Glutamatergic neuron (in vitro differentiated cells): ENCODE measurements around the gene RILP. TPM values are rescaled to one million over a fixed set of nuclear protein-coding genes. Genes with fewer than 3 reads are reported as not detected.
A peak's percentile ranks its signal among the peaks of the same experiment; 100 is the strongest.

Experiments used
- DNase-seq: peaks from one replicate; pipeline ENCODE4 v3.0.0; 2022
- H3K27ac Mint-ChIP-seq: one replicate; pipeline ENCODE4 v1.8.0; 2020; ENCODE audit warnings: mild to moderate bottlenecking, mixed read lengths, inconsistent platforms; ENCODE audit not compliant: unreplicated experiment
- H3K27me3 Mint-ChIP-seq: one replicate; pipeline ENCODE4 v1.8.0; 2020; ENCODE audit warnings: mild to moderate bottlenecking, moderate library complexity, mixed read lengths, inconsistent platforms; ENCODE audit not compliant: unreplicated experiment
- H3K36me3 Mint-ChIP-seq: one replicate; pipeline ENCODE4 v1.8.0; 2020; ENCODE audit warnings: mild to moderate bottlenecking, mixed read lengths, inconsistent platforms; ENCODE audit not compliant: unreplicated experiment
- H3K4me1 Mint-ChIP-seq: one replicate; pipeline ENCODE4 v1.8.0; 2020; ENCODE audit warnings: mild to moderate bottlenecking, low read depth, mixed read lengths, inconsistent platforms; ENCODE audit not compliant: unreplicated experiment
- H3K4me3 Mint-ChIP-seq: one replicate; pipeline ENCODE4 v1.8.0; 2020; ENCODE audit warnings: mild to moderate bottlenecking, mixed read lengths, inconsistent platforms; ENCODE audit not compliant: unreplicated experiment
- H3K9me3 Mint-ChIP-seq: one replicate; pipeline ENCODE4 v1.8.0; 2020; ENCODE audit warnings: mild to moderate bottlenecking, moderate library complexity, mixed read lengths, inconsistent platforms; ENCODE audit not compliant: unreplicated experiment
- long read RNA-seq: library from polyadenylated mRNA; unstranded; transcript quantifications from one replicate; pipeline ENCODE4 v2.0.0, GENCODE V29; 2020; ENCODE audit not compliant: unreplicated experiment
- total RNA-seq: library from RNA; stranded (reverse); fragmentation: NEBNext Ultra II Directional; extraction: Animal tissue kit (Norgen Biotek cat#: 25700); gene quantifications from one replicate; pipeline ENCODE4 v1.2.1, GENCODE V29; 2021; ENCODE audit not compliant: unreplicated experiment
- TF ChIP-seq, protein P1 (sequence below): fragments of 200-600 bp; sonication (generic); IDR thresholded peaks from one replicate; pipeline ENCODE4 v1.5.0; 2021; ENCODE audit not compliant: partially characterized antibody, unreplicated experiment

Gene RILP, protein sequence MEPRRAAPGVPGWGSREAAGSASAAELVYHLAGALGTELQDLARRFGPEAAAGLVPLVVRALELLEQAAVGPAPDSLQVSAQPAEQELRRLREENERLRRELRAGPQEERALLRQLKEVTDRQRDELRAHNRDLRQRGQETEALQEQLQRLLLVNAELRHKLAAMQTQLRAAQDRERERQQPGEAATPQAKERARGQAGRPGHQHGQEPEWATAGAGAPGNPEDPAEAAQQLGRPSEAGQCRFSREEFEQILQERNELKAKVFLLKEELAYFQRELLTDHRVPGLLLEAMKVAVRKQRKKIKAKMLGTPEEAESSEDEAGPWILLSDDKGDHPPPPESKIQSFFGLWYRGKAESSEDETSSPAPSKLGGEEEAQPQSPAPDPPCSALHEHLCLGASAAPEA
- 4.2 TPM for total RNA-seq
- long read RNA-seq, partial matches to known transcripts, result 5 of 6 reads
- long read RNA-seq, other reads (novel, unspliced or antisense), result 1 of 6 reads

DNA sequence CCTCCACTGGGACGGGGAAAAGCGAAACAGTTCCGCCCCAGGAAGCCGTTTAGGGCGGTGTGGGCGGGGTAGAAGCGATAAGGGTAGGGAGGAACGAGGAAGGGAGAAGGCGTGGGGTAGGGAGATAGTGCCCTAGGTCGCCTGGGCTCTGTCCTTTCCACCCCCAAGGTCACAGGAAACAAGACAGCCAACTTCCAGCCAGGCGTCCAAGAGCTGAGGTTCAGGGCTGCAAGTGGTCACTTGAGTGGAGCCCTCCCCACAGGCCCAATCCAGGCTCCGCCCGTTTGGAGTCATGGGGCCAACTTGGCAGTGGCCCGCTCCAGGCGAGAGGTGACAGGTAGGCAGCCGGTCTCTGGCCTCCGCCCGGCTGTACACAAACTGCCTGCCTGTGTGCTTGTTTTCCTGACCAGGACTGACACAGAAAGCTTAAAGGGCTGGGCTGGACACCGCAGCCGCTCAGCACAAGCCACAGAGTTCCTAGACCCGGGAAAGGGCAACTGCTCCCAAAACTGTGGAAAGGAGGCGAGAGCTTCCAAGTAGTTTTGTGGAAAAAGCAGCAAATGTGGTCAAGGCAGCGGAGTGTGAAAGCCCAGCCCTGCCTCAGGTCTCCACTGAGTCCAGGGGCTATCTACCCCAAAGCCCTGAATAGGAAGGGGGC, at the start of gene RILP:
RILP (minus strand) TSS at position 23 of the 658 bp plus-strand sequence. CDS start 62 bp downstream, outside the sequence.
- H3K4me1 Mint-ChIP-seq, result peaks cover 13% of the 10 kb centered on the region
- peak within 1 kb of the TSS; percentile 25 for H3K4me3 Mint-ChIP-seq
- TF ChIP-seq, protein P1, sequence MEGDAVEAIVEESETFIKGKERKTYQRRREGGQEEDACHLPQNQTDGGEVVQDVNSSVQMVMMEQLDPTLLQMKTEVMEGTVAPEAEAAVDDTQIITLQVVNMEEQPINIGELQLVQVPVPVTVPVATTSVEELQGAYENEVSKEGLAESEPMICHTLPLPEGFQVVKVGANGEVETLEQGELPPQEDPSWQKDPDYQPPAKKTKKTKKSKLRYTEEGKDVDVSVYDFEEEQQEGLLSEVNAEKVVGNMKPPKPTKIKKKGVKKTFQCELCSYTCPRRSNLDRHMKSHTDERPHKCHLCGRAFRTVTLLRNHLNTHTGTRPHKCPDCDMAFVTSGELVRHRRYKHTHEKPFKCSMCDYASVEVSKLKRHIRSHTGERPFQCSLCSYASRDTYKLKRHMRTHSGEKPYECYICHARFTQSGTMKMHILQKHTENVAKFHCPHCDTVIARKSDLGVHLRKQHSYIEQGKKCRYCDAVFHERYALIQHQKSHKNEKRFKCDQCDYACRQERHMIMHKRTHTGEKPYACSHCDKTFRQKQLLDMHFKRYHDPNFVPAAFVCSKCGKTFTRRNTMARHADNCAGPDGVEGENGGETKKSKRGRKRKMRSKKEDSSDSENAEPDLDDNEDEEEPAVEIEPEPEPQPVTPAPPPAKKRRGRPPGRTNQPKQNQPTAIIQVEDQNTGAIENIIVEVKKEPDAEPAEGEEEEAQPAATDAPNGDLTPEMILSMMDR, result no peak
- peaks cover 4% of the 10 kb centered on the region for H3K27me3 Mint-ChIP-seq
- no peak within 1 kb of the TSS for H3K27ac Mint-ChIP-seq
- peaks cover 8% of the 10 kb centered on the region for H3K36me3 Mint-ChIP-seq
- no peak for DNase-seq
- peaks cover 2% of the 10 kb centered on the region for H3K9me3 Mint-ChIP-seq

DNA sequence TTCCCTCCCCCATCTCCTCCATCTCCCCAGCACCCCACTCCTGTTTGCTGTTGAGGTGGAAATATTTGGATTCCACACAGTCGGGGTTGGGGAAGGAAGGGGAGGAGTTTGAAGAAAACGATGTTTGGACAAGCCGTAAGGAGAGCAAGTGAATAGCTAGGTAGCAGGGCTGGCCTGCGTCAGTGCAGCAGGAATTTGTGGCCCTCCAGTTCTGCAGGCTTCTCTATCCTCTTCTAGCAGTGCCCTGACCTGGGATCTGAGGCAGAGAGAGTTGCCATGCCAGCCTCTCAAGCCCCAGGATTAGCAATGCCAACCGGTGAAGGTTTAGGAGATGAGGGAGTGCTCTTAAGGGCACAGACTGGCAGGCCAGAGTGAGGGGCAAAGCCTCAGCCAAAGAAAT, 48.0 kb upstream of the RILP start:
- no peak overlapping the region for H3K27ac Mint-ChIP-seq
- H3K9me3 Mint-ChIP-seq, result peaks cover 3% of the 10 kb centered on the region
- peaks cover 5% of the 10 kb centered on the region for H3K27me3 Mint-ChIP-seq

DNA sequence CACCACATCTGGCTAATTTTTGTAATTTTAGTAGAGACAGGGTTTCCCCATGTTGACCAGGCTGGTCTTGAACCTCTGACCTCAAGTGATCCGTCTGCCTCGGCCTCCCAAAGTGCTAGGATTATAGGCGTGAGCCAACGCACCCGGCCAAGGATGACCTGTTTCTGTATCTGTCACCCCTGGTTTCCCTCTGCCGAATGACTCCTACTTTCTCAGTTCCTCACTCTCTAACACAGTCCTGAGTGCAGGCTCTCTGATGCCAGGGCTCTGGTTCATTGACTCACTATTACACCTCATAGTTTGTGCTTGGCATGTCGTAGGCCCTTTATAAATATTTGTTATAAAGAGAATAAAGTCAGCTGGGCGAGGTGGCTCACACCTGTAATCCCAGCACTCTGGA, 45.7 kb upstream of the RILP start:
- peaks cover 10% of the 10 kb centered on the region for H3K9me3 Mint-ChIP-seq
- H3K36me3 Mint-ChIP-seq, result peaks cover 14% of the 10 kb centered on the region
- DNase-seq, result no peak
- H3K4me3 Mint-ChIP-seq, result no peak overlapping the region
- TF ChIP-seq, protein P1, result no peak
- H3K27me3 Mint-ChIP-seq, result peaks cover 11% of the 10 kb centered on the region
- H3K27ac Mint-ChIP-seq, result no peak overlapping the region
- no peaks in the 10 kb centered on the region for H3K4me1 Mint-ChIP-seq

More for the DNA sequence above, 48.0 kb upstream of the RILP start:
- peaks cover 5% of the 10 kb centered on the region for H3K36me3 Mint-ChIP-seq
- no peak for DNase-seq
- H3K4me3 Mint-ChIP-seq, result no peak overlapping the region
- TF ChIP-seq, protein P1, result no peak
- no peaks in the 10 kb centered on the region for H3K4me1 Mint-ChIP-seq

DNA sequence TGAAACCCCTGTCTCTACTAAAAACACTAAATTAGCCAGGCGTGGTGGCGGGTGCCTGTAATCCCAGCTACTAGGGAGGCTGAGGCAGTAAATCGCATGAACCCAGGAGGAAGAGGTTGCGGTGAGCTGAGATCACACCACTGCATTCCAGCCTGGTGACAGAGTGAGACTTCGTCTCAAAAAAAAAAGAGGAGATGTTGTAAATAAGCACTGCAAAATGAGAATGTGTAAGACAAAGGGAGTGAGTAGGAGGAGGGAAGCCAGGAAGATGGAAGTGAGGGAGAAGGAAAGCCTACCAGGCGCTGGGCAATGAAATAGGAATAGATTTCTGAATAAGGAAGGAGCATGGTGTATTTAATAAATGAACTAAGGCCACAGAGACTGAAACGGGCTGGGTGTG, 43.7 kb upstream of the RILP start:
- TF ChIP-seq, protein P1, result no peak
- Mint-ChIP-seq H3K36me3 (peaks cover 14% of the 10 kb centered on the region), H3K4me3 (peak overlapping the region; percentile 41), H3K27ac (no peak overlapping the region), H3K9me3 (peaks cover 12% of the 10 kb centered on the region), H3K4me1 (no peaks in the 10 kb centered on the region), H3K27me3 (peaks cover 9% of the 10 kb centered on the region)
- no peak for DNase-seq
